K562 (cell line): Measurements from ENCODE around the gene TMEM184B. TPM values are rescaled to one million over a fixed set of nuclear protein-coding genes. Genes with fewer than 3 reads are reported as not detected.

Experiments used
- ASH1L ChIP-seq: fragments of 450-650 bp; IDR thresholded peaks from 2 replicates; pipeline ENCODE4 v1.6.1; 2018; ENCODE audit warnings: borderline replicate concordance, mild to moderate bottlenecking, low read depth; ENCODE audit not compliant: partially characterized antibody
- BHLHE40 ChIP-seq: IDR thresholded peaks from 2 replicates; pipeline ENCODE4 v1.6.1; 2011; ENCODE audit warnings: low read length, improper control_type of control experiment
- BRD9 ChIP-seq: fragments of 450-650 bp; IDR thresholded peaks from 2 replicates; pipeline ENCODE4 v1.6.1; 2018; ENCODE audit warnings: low read depth; ENCODE audit not compliant: partially characterized antibody
- CGGBP1 ChIP-seq: fragments of 250-450 bp; sonication (Bioruptor Pico); IDR thresholded peaks from 2 replicates; pipeline ENCODE4 v1.9.0; 2021; ENCODE audit warnings: mild to moderate bottlenecking
- ETV5 ChIP-seq: sonication (generic); formaldehyde crosslinking; IDR thresholded peaks from 2 replicates; pipeline ENCODE4 v1.4.0; 2020; ENCODE audit warnings: low read depth, mild to moderate bottlenecking, missing genetic modification reagents
- HBP1 ChIP-seq: fragments of 450-650 bp; formaldehyde crosslinking; IDR thresholded peaks from 2 replicates; pipeline ENCODE4 v1.4.0; 2022; ENCODE audit warnings: missing genetic modification characterization
- HNRNPUL1 ChIP-seq: fragments of 200-400 bp; formaldehyde crosslinking; IDR thresholded peaks from 2 replicates; pipeline ENCODE4 v1.6.1; 2017; ENCODE audit warnings: low read length
- KDM4B ChIP-seq, 2 experiments: fragments of 450-650 bp in 1 of 2; sonication (generic) in 1 of 2; IDR thresholded peaks; 2 replicates each; pipeline ENCODE4 v1.6.1; 2016 to 2017; ENCODE audit warnings: borderline replicate concordance in 2 of 2, antibody characterized with exemption in 1 of 2, low read depth in 1 of 2, mild to moderate bottlenecking in 1 of 2
- LARP7 ChIP-seq: fragments of 450-650 bp; IDR thresholded peaks from 2 replicates; pipeline ENCODE4 v1.6.1; 2016
- MAX ChIP-seq: sonication (generic); formaldehyde crosslinking; IDR thresholded peaks from 2 replicates; pipeline ENCODE4 v1.9.0; 2022; ENCODE audit warnings: mild to moderate bottlenecking, missing genetic modification reagents
- MEF2D ChIP-seq: conservative IDR thresholded peaks from 2 replicates; pipeline ENCODE4 v1.6.1; 2016; ENCODE audit warnings: low read depth, missing genetic modification characterization, missing compliant biosample characterization
- MXD1 ChIP-seq: fragments of 250-450 bp; sonication (Bioruptor Pico); IDR thresholded peaks from 2 replicates; pipeline ENCODE4 v1.8.0; 2021; ENCODE audit warnings: borderline replicate concordance, mild to moderate bottlenecking, moderate library complexity; ENCODE audit not compliant: poor library complexity, severe bottlenecking
- PHB2 ChIP-seq: fragments of 450-650 bp; IDR thresholded peaks from 2 replicates; pipeline ENCODE4 v1.6.1; 2017; ENCODE audit warnings: low read depth
- RFX5 ChIP-seq: IDR thresholded peaks from 2 replicates; pipeline ENCODE4 v1.6.1; 2011; ENCODE audit warnings: low read depth, mild to moderate bottlenecking, improper control_type of control experiment, low read length
- SMAD4 ChIP-seq: fragments of 250-450 bp; sonication (Bioruptor Pico); conservative IDR thresholded peaks from 2 replicates; pipeline ENCODE4 v1.8.0; 2021; ENCODE audit warnings: inconsistent platforms, mild to moderate bottlenecking, moderate library complexity
- TAF7 ChIP-seq: fragments of 450-650 bp; IDR thresholded peaks from 2 replicates; pipeline ENCODE4 v1.6.1; 2016; ENCODE audit warnings: missing genetic modification characterization, missing compliant biosample characterization
- ZBTB7A ChIP-seq: IDR thresholded peaks from 2 replicates; pipeline ENCODE4 v1.6.1; 2011; ENCODE audit warnings: low read depth, mild to moderate bottlenecking, low read length, moderate library complexity, borderline replicate concordance; ENCODE audit not compliant: control insufficient read depth
- ZKSCAN8 ChIP-seq: fragments of 200-800 bp; sonication (Bioruptor generic); IDR thresholded peaks from 2 replicates; pipeline ENCODE4 v1.6.1; 2016; ENCODE audit warnings: missing genetic modification characterization, missing compliant biosample characterization
- ZNF263 ChIP-seq: sonication (generic); formaldehyde crosslinking; IDR thresholded peaks from 2 replicates; pipeline ENCODE4 v1.8.0; 2022; ENCODE audit warnings: mild to moderate bottlenecking, missing genetic modification reagents, borderline replicate concordance
- polyA plus RNA-seq, 8 experiments: library from polyadenylated mRNA; depleted of rRNA in 4 of 8; stranded (reverse) in 5 of 8; unstranded in 3 of 8; fragments of >200 nt; fragmentation: Nextera tagmentation in 2 of 8; fragmentation: Illumina TruSeq in 1 of 8; extraction: Ambion mirVana in 2 of 8; extraction: Trizol in 1 of 8; gene quantifications; 2 replicates each; pipeline versions ENCODE4 v1.2.1 to v1.2.3, GENCODE V29; 2011 to 2014; ENCODE audit warnings: inconsistent platforms in 1 of 8, missing spikeins in 1 of 8
- total RNA-seq, 7 experiments: library from RNA; depleted of rRNA in 6 of 7; stranded (reverse); fragments of >200 nt in 6 of 7; fragmentation: Illumina TruSeq in 2 of 7; extraction: Trizol in 2 of 7; gene quantifications; 2 replicates each; pipeline versions ENCODE4 v1.2.1 to v1.2.3, GENCODE V29; 2011 to 2021; ENCODE audit warnings: low replicate concordance in 1 of 7
- TF ChIP-seq, protein P1 (sequence below), 2 experiments: fragments of 450-650 bp in 1 of 2; sonication (generic) in 1 of 2; formaldehyde crosslinking in 1 of 2; IDR thresholded peaks in 1 of 2; conservative IDR thresholded peaks in 1 of 2; 2 replicates each; pipeline versions ENCODE4 v1.6.1 to v1.8.1; 2016 to 2023; ENCODE audit warnings: mild to moderate bottlenecking in 2 of 2, moderate library complexity in 2 of 2, inconsistent platforms in 1 of 2, missing genetic modification reagents in 1 of 2
- TF ChIP-seq, protein P2 (sequence below): sonication (generic); formaldehyde crosslinking; IDR thresholded peaks from 2 replicates; pipeline ENCODE4 v1.5.0; 2020; ENCODE audit warnings: missing genetic modification reagents

The TMEM184B gene
- total and polyA plus RNA-seq, 9 of the 15 experiments (the other 6 are each of a cell fraction or from before 2014, with no cell fraction given) = 0.31 to 25.1 (median 6.2) TPM

DNA sequence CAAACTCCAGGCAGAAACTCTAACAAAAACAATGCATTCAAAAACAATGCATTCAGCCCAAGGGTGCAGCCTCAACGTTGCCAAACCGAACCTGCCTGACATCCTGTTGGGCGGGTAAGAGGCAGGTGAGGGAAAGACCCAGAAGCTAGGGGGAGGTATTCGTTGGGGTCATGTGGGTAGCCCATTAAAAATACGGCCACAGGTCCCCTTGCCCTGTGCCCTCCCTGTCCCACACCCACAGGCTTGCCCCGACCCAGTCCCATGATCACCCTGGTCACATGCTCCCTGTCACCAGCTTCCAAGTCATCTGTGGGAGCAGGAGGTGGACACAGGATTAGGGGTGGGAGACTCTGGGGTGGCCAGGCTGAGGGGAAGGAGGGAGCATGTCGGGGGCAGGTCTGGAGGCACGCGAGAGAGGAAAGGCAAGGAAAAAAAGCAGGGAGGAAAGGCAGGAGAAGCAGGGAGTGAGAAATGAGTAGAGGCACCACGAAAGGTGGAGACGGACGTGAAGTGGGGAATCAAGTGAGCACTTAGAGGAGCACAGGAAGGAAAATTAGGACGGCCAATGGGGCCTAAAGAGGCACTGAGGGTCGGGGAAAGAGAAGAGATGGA is 91.9 kb downstream of the TMEM184B start (continued):
- no peak for TF ChIP-seq MXD1 (CRISPR knock-in tag)
- TF ChIP-seq HNRNPUL1 = no peak
- peak; percentile 21; the same call in 1 of the 2 replicates for TF ChIP-seq SMAD4 (CRISPR knock-in tag)
- TF ChIP-seq KDM4B (IDR thresholded peaks at IDR 0.05; ENCODE audit: borderline replicate concordance in 2 of 2, low read depth in 1 of 2) = no peak
- TF ChIP-seq LARP7 = peak; percentile 75; the same call in 1 of the 2 replicates
- 0 out of 2 replicates have a peak, but pooled peaks have one; percentile 40 for TF ChIP-seq PHB2
- TF ChIP-seq ZKSCAN8 = peak; percentile 77; the same call in 1 of the 2 replicates
- TF ChIP-seq MAX (CRISPR knock-in tag) = peak; percentile 23; the same call in 1 of the 2 replicates
- peak; percentile 34; the same call in 1 of the 2 replicates for TF ChIP-seq TAF7 (tag)
- TF ChIP-seq, protein P1, sequence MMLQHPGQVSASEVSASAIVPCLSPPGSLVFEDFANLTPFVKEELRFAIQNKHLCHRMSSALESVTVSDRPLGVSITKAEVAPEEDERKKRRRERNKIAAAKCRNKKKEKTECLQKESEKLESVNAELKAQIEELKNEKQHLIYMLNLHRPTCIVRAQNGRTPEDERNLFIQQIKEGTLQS (IDR thresholded peaks at IDR 0.05) = no peak
- TF ChIP-seq, protein P1 (CRISPR knock-in tag; conservative IDR thresholded peaks at IDR 0.05) = no peak
- peak; percentile 95 for TF ChIP-seq BRD9
- peak; percentile 13 for TF ChIP-seq ASH1L
- 0 out of 2 replicates have a peak, but pooled peaks have one; percentile 26 for TF ChIP-seq ZNF263
- no peak for TF ChIP-seq ETV5 (CRISPR knock-in tag)
- TF ChIP-seq MEF2D (tag) = peak; percentile 73; the same call in 1 of the 2 replicates
- TF ChIP-seq CGGBP1 (CRISPR knock-in tag) = no peak
- TF ChIP-seq HBP1 (CRISPR knock-in tag) = peak; percentile 75; the same call in 1 of the 2 replicates
- TF ChIP-seq ZBTB7A = no peak
- peak; percentile 55 for TF ChIP-seq BHLHE40
- TF ChIP-seq, protein P2, sequence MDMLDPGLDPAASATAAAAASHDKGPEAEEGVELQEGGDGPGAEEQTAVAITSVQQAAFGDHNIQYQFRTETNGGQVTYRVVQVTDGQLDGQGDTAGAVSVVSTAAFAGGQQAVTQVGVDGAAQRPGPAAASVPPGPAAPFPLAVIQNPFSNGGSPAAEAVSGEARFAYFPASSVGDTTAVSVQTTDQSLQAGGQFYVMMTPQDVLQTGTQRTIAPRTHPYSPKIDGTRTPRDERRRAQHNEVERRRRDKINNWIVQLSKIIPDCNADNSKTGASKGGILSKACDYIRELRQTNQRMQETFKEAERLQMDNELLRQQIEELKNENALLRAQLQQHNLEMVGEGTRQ (CRISPR knock-in tag) = peak; percentile 28; the same call in 1 of the 2 replicates
- no peak for TF ChIP-seq RFX5
